ENCODE results near the gene SNX9.

GRCh38 chr6:157983406-157984119 is 160.5 kb downstream of the SNX9 start:
- TF ChIP-seq, protein P1, sequence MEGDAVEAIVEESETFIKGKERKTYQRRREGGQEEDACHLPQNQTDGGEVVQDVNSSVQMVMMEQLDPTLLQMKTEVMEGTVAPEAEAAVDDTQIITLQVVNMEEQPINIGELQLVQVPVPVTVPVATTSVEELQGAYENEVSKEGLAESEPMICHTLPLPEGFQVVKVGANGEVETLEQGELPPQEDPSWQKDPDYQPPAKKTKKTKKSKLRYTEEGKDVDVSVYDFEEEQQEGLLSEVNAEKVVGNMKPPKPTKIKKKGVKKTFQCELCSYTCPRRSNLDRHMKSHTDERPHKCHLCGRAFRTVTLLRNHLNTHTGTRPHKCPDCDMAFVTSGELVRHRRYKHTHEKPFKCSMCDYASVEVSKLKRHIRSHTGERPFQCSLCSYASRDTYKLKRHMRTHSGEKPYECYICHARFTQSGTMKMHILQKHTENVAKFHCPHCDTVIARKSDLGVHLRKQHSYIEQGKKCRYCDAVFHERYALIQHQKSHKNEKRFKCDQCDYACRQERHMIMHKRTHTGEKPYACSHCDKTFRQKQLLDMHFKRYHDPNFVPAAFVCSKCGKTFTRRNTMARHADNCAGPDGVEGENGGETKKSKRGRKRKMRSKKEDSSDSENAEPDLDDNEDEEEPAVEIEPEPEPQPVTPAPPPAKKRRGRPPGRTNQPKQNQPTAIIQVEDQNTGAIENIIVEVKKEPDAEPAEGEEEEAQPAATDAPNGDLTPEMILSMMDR (optimal IDR thresholded peaks at IDR 0.05 in 1 of 3, IDR thresholded peaks at IDR 0.05 in 1 of 3, conservative IDR thresholded peaks at IDR 0.05 in 1 of 3; ENCODE audit: extremely low read depth in 1 of 3, insufficient read depth in 2 of 3, low read length in 3 of 3): no peak
- no peak for TF ChIP-seq EZH2 (IDR thresholded peaks at IDR 0.05; ENCODE audit: low read length)
